Osteoblast (primary cell): ENCODE data around the gene MAP2K4. TPM values are rescaled to one million over a fixed set of nuclear protein-coding genes. Genes with fewer than 3 reads are reported as not detected.

Experiments
- DNase-seq: peaks from one replicate; pipeline ENCODE4 v3.0.0; 2011; ENCODE audit warnings: low spot score, mixed read lengths; ENCODE audit not compliant: insufficient read length; ENCODE audit errors: missing footprints
- H2AFZ ChIP-seq: 2 replicates; pipeline ENCODE4 v1.6.0; 2011; ENCODE audit warnings: mild to moderate bottlenecking, low read length
- H3K27ac ChIP-seq: 2 replicates; pipeline ENCODE4 v1.5.1; 2011; ENCODE audit warnings: mild to moderate bottlenecking, low read depth, low read length, moderate library complexity
- H3K27me3 ChIP-seq: 2 replicates; pipeline ENCODE4 v1.6.0; 2012; ENCODE audit warnings: mild to moderate bottlenecking, control low read depth, inconsistent platforms, low read length, moderate library complexity; ENCODE audit not compliant: insufficient read depth
- H3K36me3 ChIP-seq: 2 replicates; pipeline ENCODE4 v1.5.1; 2011; ENCODE audit warnings: mild to moderate bottlenecking, low read length, control low read depth, moderate library complexity; ENCODE audit not compliant: insufficient read depth
- H3K4me1 ChIP-seq: 2 replicates; pipeline ENCODE4 v1.5.1; 2011; ENCODE audit warnings: mild to moderate bottlenecking, low read length, control low read depth, moderate library complexity; ENCODE audit not compliant: insufficient read depth
- H3K4me2 ChIP-seq: 2 replicates; pipeline ENCODE4 v1.6.0; 2011; ENCODE audit warnings: mild to moderate bottlenecking, low read length; ENCODE audit not compliant: insufficient read depth
- H3K4me3 ChIP-seq: fragments of 200-600 bp; sonication (generic); 3 replicates; pipeline ENCODE4 v1.5.1; 2012; ENCODE audit warnings: mild to moderate bottlenecking, low read length, inconsistent platforms; ENCODE audit not compliant: insufficient read depth
- H3K79me2 ChIP-seq: 2 replicates; pipeline ENCODE4 v1.6.0; 2012; ENCODE audit warnings: mild to moderate bottlenecking, low read length, control low read depth, inconsistent platforms; ENCODE audit not compliant: insufficient read depth
- H3K9me3 ChIP-seq: 2 replicates; pipeline ENCODE4 v1.5.1; 2011; ENCODE audit warnings: low read depth, low read length, control low read depth
- H4K20me1 ChIP-seq: 2 replicates; pipeline ENCODE4 v1.6.0; 2012; ENCODE audit warnings: mild to moderate bottlenecking, low read length, control low read depth; ENCODE audit not compliant: insufficient read depth
- total RNA-seq: library from RNA; depleted of rRNA; stranded (reverse); fragments of >200 nt; gene quantifications from 2 replicates; pipeline ENCODE4 v1.2.3, GENCODE V29; 2012
- TF ChIP-seq, protein P1 (sequence below): IDR thresholded peaks from 2 replicates; pipeline ENCODE4 v1.5.1; 2011; ENCODE audit warnings: mild to moderate bottlenecking, low read depth, low read length, moderate library complexity; ENCODE audit errors: extremely low read depth

Gene MAP2K4
- total RNA-seq, 1 donor: 40.9 TPM

DNA sequence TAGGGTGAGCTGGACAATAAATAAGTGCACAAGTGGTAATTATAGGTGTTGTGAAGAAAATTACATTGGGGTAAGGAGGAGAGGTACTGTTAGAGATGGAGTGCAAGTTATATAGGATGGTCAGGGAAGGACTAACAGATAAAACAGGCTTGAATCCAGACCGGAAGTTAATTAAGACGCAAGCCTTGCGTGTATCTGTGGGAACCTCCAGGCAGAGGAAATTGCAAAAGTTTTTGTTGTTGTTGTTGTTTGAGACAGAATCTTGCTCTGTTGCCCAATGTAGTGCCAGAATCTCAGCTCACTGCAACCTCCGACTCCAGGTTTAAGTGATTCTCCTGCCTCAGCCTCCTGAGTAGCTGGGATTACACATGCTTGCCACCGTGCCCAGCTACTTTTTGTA, 21.0 kb upstream of the MAP2K4 start:
- Histone ChIP-seq H2AFZ (no peak overlapping the region), H3K27me3 (no peaks in the 10 kb centered on the region), H3K4me1 (peaks cover 14% of the 10 kb centered on the region), H3K79me2 (peaks cover 9% of the 10 kb centered on the region), H3K36me3 (no peaks in the 10 kb centered on the region), H3K9me3 (no peaks in the 10 kb centered on the region), H4K20me1 (no peaks in the 10 kb centered on the region), H3K4me2 (no peak overlapping the region), H3K27ac (no peak overlapping the region), H3K4me3 (no peak overlapping the region)
- DNase-seq: no peak
- TF ChIP-seq, protein P1, sequence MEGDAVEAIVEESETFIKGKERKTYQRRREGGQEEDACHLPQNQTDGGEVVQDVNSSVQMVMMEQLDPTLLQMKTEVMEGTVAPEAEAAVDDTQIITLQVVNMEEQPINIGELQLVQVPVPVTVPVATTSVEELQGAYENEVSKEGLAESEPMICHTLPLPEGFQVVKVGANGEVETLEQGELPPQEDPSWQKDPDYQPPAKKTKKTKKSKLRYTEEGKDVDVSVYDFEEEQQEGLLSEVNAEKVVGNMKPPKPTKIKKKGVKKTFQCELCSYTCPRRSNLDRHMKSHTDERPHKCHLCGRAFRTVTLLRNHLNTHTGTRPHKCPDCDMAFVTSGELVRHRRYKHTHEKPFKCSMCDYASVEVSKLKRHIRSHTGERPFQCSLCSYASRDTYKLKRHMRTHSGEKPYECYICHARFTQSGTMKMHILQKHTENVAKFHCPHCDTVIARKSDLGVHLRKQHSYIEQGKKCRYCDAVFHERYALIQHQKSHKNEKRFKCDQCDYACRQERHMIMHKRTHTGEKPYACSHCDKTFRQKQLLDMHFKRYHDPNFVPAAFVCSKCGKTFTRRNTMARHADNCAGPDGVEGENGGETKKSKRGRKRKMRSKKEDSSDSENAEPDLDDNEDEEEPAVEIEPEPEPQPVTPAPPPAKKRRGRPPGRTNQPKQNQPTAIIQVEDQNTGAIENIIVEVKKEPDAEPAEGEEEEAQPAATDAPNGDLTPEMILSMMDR: no peak

GRCh38 chr17:12007466-12007865, 13.2 kb upstream of the MAP2K4 start:
- Histone ChIP-seq H3K27ac (no peak overlapping the region), H3K79me2 (no peaks in the 10 kb centered on the region), H3K4me3 (no peak overlapping the region), H3K36me3 (no peaks in the 10 kb centered on the region), H3K27me3 (no peaks in the 10 kb centered on the region), H3K4me2 (no peak overlapping the region), H2AFZ (no peak overlapping the region), H3K4me1 (no peaks in the 10 kb centered on the region), H3K9me3 (no peaks in the 10 kb centered on the region), H4K20me1 (no peaks in the 10 kb centered on the region)
- TF ChIP-seq, protein P1: no peak
- DNase-seq: no peak

DNA sequence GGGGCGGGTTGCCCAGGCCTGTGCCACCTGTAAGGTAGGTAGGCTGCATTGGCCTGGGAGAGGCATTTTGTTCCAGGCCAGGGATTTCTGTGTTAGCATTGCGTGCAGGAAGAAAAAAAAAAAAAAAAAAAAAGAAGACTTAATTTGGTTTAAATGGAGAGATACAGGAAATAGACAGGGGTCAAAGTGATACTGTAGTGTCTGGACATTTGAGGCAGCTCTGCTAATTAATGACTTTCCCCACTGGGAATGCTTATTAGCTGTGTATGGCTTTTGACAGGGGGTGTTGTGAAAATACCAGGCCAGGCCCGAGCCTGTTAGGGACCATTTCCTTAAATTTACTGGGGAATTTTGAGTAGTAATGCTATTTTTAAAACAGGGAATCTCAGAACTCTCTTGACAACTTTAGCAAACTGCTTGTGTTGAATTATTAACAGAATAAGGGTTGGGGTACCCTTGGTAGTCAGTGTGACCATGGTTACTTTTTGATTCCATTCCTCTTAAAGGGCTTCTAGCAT, 1.0 kb downstream of the MAP2K4 start:
- H4K20me1 ChIP-seq: peaks cover 40% of the 10 kb centered on the region
- TF ChIP-seq, protein P1: no peak
- peak overlapping the region; percentile 56 for H3K27ac ChIP-seq

DNA sequence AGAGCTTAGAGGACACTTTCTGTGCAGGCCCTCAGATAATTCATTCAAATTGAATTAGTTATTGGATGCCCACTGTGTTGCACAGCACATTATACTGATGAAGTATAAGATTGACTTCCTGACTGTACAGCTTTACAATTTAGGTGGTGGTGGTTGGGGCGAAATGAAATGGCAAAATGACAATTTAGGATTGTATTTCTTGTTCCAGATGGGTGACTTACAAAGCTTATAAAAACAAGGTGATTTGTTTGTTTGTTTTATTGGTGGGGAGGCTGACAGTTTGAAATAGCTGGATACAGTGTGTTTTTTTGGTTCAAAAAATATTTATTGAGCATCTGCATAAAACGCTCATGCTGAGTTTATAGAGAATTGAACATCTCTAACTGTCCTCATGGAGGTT, 1.6 kb downstream of the MAP2K4 start:
- peak overlapping the region; percentile 90 for H3K4me2 ChIP-seq
- no peak for DNase-seq
- peaks cover 10% of the 10 kb centered on the region for H3K27me3 ChIP-seq
- TF ChIP-seq, protein P1: no peak
- H3K4me3 ChIP-seq: no peak overlapping the region
- H3K27ac ChIP-seq: no peak overlapping the region
- peaks cover 7% of the 10 kb centered on the region for H3K4me1 ChIP-seq
- H4K20me1 ChIP-seq: peaks cover 45% of the 10 kb centered on the region
- no peaks in the 10 kb centered on the region for H3K36me3 ChIP-seq
- H3K9me3 ChIP-seq: no peaks in the 10 kb centered on the region
- peaks cover 66% of the 10 kb centered on the region for H3K79me2 ChIP-seq
- H2AFZ ChIP-seq: no peak overlapping the region

More for the DNA sequence above, 1.0 kb downstream of the MAP2K4 start:
- Histone ChIP-seq H3K4me3 (peak overlapping the region; percentile 77), H3K4me2 (peak overlapping the region; percentile 90), H3K36me3 (no peaks in the 10 kb centered on the region), H3K79me2 (peaks cover 60% of the 10 kb centered on the region), H3K27me3 (peaks cover 10% of the 10 kb centered on the region), H2AFZ (peak overlapping the region; percentile 20), H3K4me1 (peaks cover 7% of the 10 kb centered on the region), H3K9me3 (no peaks in the 10 kb centered on the region)
- DNase-seq: no peak
